HepG2 (cell line): ENCODE data around the gene AUNIP. TPM values are rescaled to one million over a fixed set of nuclear protein-coding genes. Genes with fewer than 3 reads are reported as not detected.

ENCODE experiments used
- ATAC-seq: fragments of 200-7000 bp; cut with Tn5 transposase; 3 replicates; pipeline ENCODE4 v1.9.1; 2020; ENCODE audit warnings: mild to moderate bottlenecking, moderate library complexity
- BruUV-seq: library from RNA; stranded (reverse); fragments of 400-500 nt; replicated peaks from 2 replicates; lab custom pipeline; 2021; lab: Mats Ljungman, UMichigan
- CTCF ChIA-PET: fragments of 300-600 bp; formaldehyde crosslinking; extraction: SDS; loops from one replicate; lab custom pipeline; 2021; ENCODE audit warnings: low total read pairs, inconsistent platforms, low intra/inter-chr PET ratio; lab: Yijun Ruan, JAX
- POLR2A ChIA-PET: fragments of 350-600 bp; sonication (Branson Sonifier 250); formaldehyde crosslinking; loops from one replicate; lab custom pipeline; 2020; ENCODE audit warnings: antibody characterized with exemption, inconsistent platforms; lab: Yijun Ruan, JAX
- DNase-seq: peaks from one replicate; pipeline ENCODE4 v3.0.0-alpha.2; 2015; ENCODE audit warnings: low spot score
- FAIRE-seq: peaks from 3 replicates; lab custom pipeline; 2011; peaks lifted over from hg19 to GRCh38; lab: Jason Lieb, UNC
- H2AFZ ChIP-seq: one replicate; pipeline ENCODE4 v1.6.1; 2011; ENCODE audit warnings: low read length, inconsistent platforms
- H3K27ac ChIP-seq: fragments of 300-600 bp; 3 replicates; pipeline ENCODE4 v1.8.0; 2011; ENCODE audit warnings: mixed run types, mild to moderate bottlenecking, mixed read lengths, low read length, inconsistent platforms; ENCODE audit not compliant: insufficient read depth; ENCODE audit errors: extremely low read length
- H3K27me3 ChIP-seq, 2 experiments: fragments of 200-600 bp in 1 of 2; 2 replicates in 1 of 2; 3 replicates in 1 of 2; pipeline versions ENCODE4 v1.6.0 to v1.8.0; 2011; ENCODE audit warnings: low read length in 2 of 2, mild to moderate bottlenecking in 2 of 2, moderate library complexity in 2 of 2, inconsistent platforms in 1 of 2; ENCODE audit not compliant: insufficient read depth in 2 of 2, control insufficient read depth in 1 of 2
- H3K36me3 ChIP-seq, 2 experiments: fragments of 200-600 bp in 1 of 2; replicated peaks in 1 of 2; 2 replicates in 1 of 2; 3 replicates in 1 of 2; pipeline versions ENCODE4 v1.5.1 to v1.8.0; 2011; ENCODE audit warnings: low read length in 2 of 2, inconsistent platforms in 1 of 2; ENCODE audit not compliant: insufficient read depth in 2 of 2, control insufficient read depth in 1 of 2
- H3K4me1 ChIP-seq: 2 replicates; pipeline ENCODE4 v1.5.1; 2012; ENCODE audit warnings: low read length, inconsistent platforms; ENCODE audit not compliant: insufficient read depth
- H3K4me2 ChIP-seq: 2 replicates; pipeline ENCODE4 v1.6.0; 2011; ENCODE audit warnings: low read depth, low read length, inconsistent platforms
- H3K4me3 ChIP-seq, 3 experiments: fragments of 200-600 bp in 1 of 3; sonication (generic), shearing (Covaris generic) in 1 of 3; replicated peaks in 1 of 3; 2 replicates each; pipeline ENCODE4 v1.5.1; 2011 to 2016; ENCODE audit warnings: low read length in 3 of 3, inconsistent platforms in 2 of 3, low read depth in 2 of 3, mild to moderate bottlenecking in 2 of 3, control low read depth in 1 of 3, mixed read lengths in 1 of 3; ENCODE audit not compliant: insufficient read depth in 1 of 3
- H3K79me2 ChIP-seq: one replicate; pipeline ENCODE4 v1.6.1; 2011; ENCODE audit warnings: low read length, inconsistent platforms; ENCODE audit not compliant: insufficient read depth
- H3K9ac ChIP-seq: 2 replicates; pipeline ENCODE4 v1.6.0; 2011; ENCODE audit warnings: mild to moderate bottlenecking, low read depth, low read length, inconsistent platforms; ENCODE audit not compliant: insufficient read depth
- H3K9me3 ChIP-seq: 2 replicates; pipeline ENCODE4 v1.5.1; 2012; ENCODE audit warnings: mild to moderate bottlenecking, low read length
- H4K20me1 ChIP-seq: 2 replicates; pipeline ENCODE4 v1.6.0; 2011; ENCODE audit warnings: inconsistent platforms, mild to moderate bottlenecking, low read length, moderate library complexity; ENCODE audit not compliant: insufficient read depth
- BCL6 ChIP-seq: IDR thresholded peaks from 2 replicates; pipeline ENCODE4 v1.6.1; 2016; ENCODE audit warnings: missing genetic modification reagents, missing compliant biosample characterization
- GATAD1 ChIP-seq: IDR thresholded peaks from 2 replicates; pipeline ENCODE4 v1.6.1; 2016; ENCODE audit warnings: missing genetic modification reagents, missing compliant biosample characterization
- ISX ChIP-seq: sonication (generic); formaldehyde crosslinking; conservative IDR thresholded peaks from 2 replicates; pipeline ENCODE4 v1.5.0; 2020; ENCODE audit warnings: missing genetic modification reagents
- KLF13 ChIP-seq: sonication (generic); formaldehyde crosslinking; IDR thresholded peaks from 2 replicates; pipeline ENCODE4 v1.4.0; 2020; ENCODE audit warnings: mild to moderate bottlenecking, missing genetic modification reagents
- LCORL ChIP-seq, 2 experiments: fragments of 450-650 bp in 1 of 2; sonication (generic) in 1 of 2; formaldehyde crosslinking in 1 of 2; IDR thresholded peaks; 2 replicates each; pipeline versions ENCODE4 v1.5.0 to v1.6.1; 2017 to 2020; ENCODE audit warnings: antibody characterized with exemption in 1 of 2, missing genetic modification reagents in 1 of 2
- MIER2 ChIP-seq: IDR thresholded peaks from 2 replicates; pipeline ENCODE4 v1.6.1; 2016; ENCODE audit warnings: missing biosample characterization, missing genetic modification reagents
- MZF1 ChIP-seq: sonication (generic); formaldehyde crosslinking; IDR thresholded peaks from 2 replicates; pipeline ENCODE4 v1.8.1; 2023; ENCODE audit warnings: mild to moderate bottlenecking, missing genetic modification reagents, borderline replicate concordance
- NFKB2 ChIP-seq: sonication (generic); formaldehyde crosslinking; IDR thresholded peaks from 2 replicates; pipeline ENCODE4 v1.4.0; 2020; ENCODE audit warnings: missing genetic modification reagents, borderline replicate concordance
- NFYC ChIP-seq: IDR thresholded peaks from 2 replicates; pipeline ENCODE4 v1.6.1; 2016; ENCODE audit warnings: missing genetic modification reagents, missing compliant biosample characterization
- RBAK ChIP-seq: sonication (generic); formaldehyde crosslinking; IDR thresholded peaks from 2 replicates; pipeline ENCODE4 v1.5.1; 2020; ENCODE audit warnings: mild to moderate bottlenecking, missing genetic modification reagents
- SMAD1 ChIP-seq: sonication (generic); formaldehyde crosslinking; IDR thresholded peaks from 2 replicates; pipeline ENCODE4 v1.4.0; 2020; ENCODE audit warnings: missing genetic modification reagents, low read depth, mild to moderate bottlenecking, borderline replicate concordance
- SYNCRIP ChIP-seq: fragments of 200-400 bp; formaldehyde crosslinking; IDR thresholded peaks from 2 replicates; pipeline ENCODE4 v1.6.1; 2018; ENCODE audit warnings: mild to moderate bottlenecking, low read depth, low read length; ENCODE audit not compliant: insufficient read depth
- TAF1 ChIP-seq: sonication (generic); formaldehyde crosslinking; IDR thresholded peaks from 2 replicates; pipeline ENCODE4 v1.4.0; 2020; ENCODE audit warnings: missing genetic modification reagents
- ZNF460 ChIP-seq: sonication (generic); formaldehyde crosslinking; IDR thresholded peaks from 2 replicates; pipeline ENCODE4 v1.5.1; 2020; ENCODE audit warnings: missing genetic modification reagents, mild to moderate bottlenecking, borderline replicate concordance
- ZNF484 ChIP-seq: sonication (generic); formaldehyde crosslinking; IDR thresholded peaks from 2 replicates; pipeline ENCODE4 v1.5.1; 2020; ENCODE audit warnings: mild to moderate bottlenecking, low read depth, missing genetic modification reagents, borderline replicate concordance
- ZNF607 ChIP-seq: sonication (generic); formaldehyde crosslinking; IDR thresholded peaks from 2 replicates; pipeline ENCODE4 v1.5.1; 2020; ENCODE audit warnings: missing genetic modification reagents, mild to moderate bottlenecking, borderline replicate concordance
- ZNF614 ChIP-seq: IDR thresholded peaks from 2 replicates; pipeline ENCODE4 v1.6.1; 2018; ENCODE audit warnings: missing biosample characterization, missing genetic modification reagents, inconsistent platforms, borderline replicate concordance
- ZNF652 ChIP-seq: IDR thresholded peaks from 2 replicates; pipeline ENCODE4 v1.6.1; 2016; ENCODE audit warnings: low read depth, borderline replicate concordance
- WGBS: methylation state at CpG from one replicate; pipeline ENCODE4 v1.1.6; 2017; ENCODE audit warnings: low lambda C conversion rate; 5-methylcytosine and 5-hydroxymethylcytosine counted together
- in situ Hi-C: cut with HindIII; loops from 2 replicates; pipeline ENCODE4 v1.10.0; 2017; ENCODE audit warnings: low pct_unique_long_range_greater_than_20kb; ENCODE audit not compliant: extremely low pct_ligation_motif_present
- intact Hi-C: fragments of 100-400 bp; cut with micrococcal nuclease; formaldehyde crosslinking; loops from one replicate; pipeline ENCODE4 v1.10.0; 2022; ENCODE audit not compliant: unreplicated experiment
- polyA plus RNA-seq, 8 experiments: library from polyadenylated mRNA; depleted of rRNA in 3 of 8; stranded (reverse) in 7 of 8; unstranded in 1 of 8; fragments of >200 nt; fragmentation: Illumina TruSeq in 4 of 8; extraction: Trizol in 4 of 8; gene quantifications; 2 replicates each; pipeline versions ENCODE4 v1.2.1 to v1.2.3, GENCODE V29; 2011 to 2016; ENCODE audit warnings: low read depth in 4 of 8, missing spikeins in 1 of 8, mixed read lengths in 1 of 8; ENCODE audit not compliant: insufficient read depth in 1 of 8
- total RNA-seq, 5 experiments: library from RNA; depleted of rRNA; stranded (reverse); fragments of >200 nt; fragmentation: Illumina TruSeq; extraction: Trizol; gene quantifications; 2 replicates each; pipeline ENCODE4 v1.2.3, GENCODE V29; 2016; ENCODE audit warnings: low read depth in 1 of 5
- TF ChIP-seq, protein P1 (sequence below): sonication (generic); formaldehyde crosslinking; IDR thresholded peaks from 2 replicates; pipeline ENCODE4 v1.4.0; 2020; ENCODE audit warnings: missing genetic modification reagents
- TF ChIP-seq, protein P2 (sequence below): sonication (generic); formaldehyde crosslinking; IDR thresholded peaks from 2 replicates; pipeline ENCODE4 v1.5.1; 2020; ENCODE audit warnings: missing genetic modification reagents, mild to moderate bottlenecking, borderline replicate concordance

The AUNIP gene
- total and polyA plus RNA-seq, 2 of the 13 experiments (the other 11 are each of a cell fraction or from before 2014, with no cell fraction given): 3.8 to 12.3 TPM

DNA sequence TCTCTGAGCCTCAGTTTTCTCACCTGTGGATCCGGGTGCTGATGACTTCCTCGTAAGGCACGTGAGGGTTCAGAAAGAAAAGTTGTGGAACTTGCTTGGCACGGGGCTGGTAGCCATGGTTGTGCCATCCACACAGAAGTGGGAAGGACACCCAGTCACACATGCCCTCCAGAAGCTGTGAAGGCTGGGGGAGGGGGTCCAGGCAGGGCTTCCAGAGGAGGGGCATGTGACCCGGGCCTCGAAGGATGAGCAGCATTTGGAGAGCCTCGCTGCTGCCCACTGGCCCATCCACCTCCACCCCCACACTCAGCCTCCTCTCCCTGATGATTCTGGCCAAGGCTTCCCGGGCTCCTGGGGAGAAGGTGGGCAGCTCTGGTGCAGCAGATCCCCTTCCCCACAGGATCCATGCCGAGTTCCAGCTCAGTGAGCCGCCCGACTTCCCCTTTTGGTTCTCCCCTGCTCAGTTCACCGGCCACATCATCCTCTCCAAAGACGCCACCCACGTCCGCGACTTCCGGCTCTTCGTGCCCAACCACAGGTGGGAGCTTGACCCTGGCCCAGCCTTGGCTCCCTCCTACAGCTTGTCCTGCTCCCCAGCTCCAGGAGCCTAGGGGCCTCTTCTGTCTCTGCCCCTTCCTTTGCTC lies 49.9 kb downstream of the AUNIP start:
- no TSS peak for BruUV-seq
- TF ChIP-seq, protein P1, sequence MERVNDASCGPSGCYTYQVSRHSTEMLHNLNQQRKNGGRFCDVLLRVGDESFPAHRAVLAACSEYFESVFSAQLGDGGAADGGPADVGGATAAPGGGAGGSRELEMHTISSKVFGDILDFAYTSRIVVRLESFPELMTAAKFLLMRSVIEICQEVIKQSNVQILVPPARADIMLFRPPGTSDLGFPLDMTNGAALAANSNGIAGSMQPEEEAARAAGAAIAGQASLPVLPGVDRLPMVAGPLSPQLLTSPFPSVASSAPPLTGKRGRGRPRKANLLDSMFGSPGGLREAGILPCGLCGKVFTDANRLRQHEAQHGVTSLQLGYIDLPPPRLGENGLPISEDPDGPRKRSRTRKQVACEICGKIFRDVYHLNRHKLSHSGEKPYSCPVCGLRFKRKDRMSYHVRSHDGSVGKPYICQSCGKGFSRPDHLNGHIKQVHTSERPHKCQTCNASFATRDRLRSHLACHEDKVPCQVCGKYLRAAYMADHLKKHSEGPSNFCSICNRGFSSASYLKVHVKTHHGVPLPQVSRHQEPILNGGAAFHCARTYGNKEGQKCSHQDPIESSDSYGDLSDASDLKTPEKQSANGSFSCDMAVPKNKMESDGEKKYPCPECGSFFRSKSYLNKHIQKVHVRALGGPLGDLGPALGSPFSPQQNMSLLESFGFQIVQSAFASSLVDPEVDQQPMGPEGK: no peak
- no peak for TF ChIP-seq ZNF652
- no peak for TF ChIP-seq TAF1 (CRISPR knock-in tag)
- TF ChIP-seq ZNF484 (CRISPR knock-in tag): no peak
- TF ChIP-seq ZNF614 (CRISPR knock-in tag): no peak
- TF ChIP-seq ZNF460 (CRISPR knock-in tag): no peak
- TF ChIP-seq RBAK (CRISPR knock-in tag): no peak
- no peak for TF ChIP-seq MIER2 (CRISPR knock-in tag)
- no peak for TF ChIP-seq SYNCRIP
- TF ChIP-seq ZNF607 (CRISPR knock-in tag): no peak
- no peak for TF ChIP-seq KLF13
- TF ChIP-seq, protein P2, sequence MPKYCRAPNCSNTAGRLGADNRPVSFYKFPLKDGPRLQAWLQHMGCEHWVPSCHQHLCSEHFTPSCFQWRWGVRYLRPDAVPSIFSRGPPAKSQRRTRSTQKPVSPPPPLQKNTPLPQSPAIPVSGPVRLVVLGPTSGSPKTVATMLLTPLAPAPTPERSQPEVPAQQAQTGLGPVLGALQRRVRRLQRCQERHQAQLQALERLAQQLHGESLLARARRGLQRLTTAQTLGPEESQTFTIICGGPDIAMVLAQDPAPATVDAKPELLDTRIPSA: no peak
- TF ChIP-seq MZF1: no peak
- no peak for TF ChIP-seq ISX (CRISPR knock-in tag)
- TF ChIP-seq NFYC (CRISPR knock-in tag): no peak
- no peak for TF ChIP-seq BCL6
- TF ChIP-seq NFKB2: no peak
- TF ChIP-seq SMAD1: no peak
- no peak for TF ChIP-seq GATAD1 (CRISPR knock-in tag)
- TF ChIP-seq LCORL (IDR thresholded peaks at IDR 0.05): no peak
- TF ChIP-seq LCORL (CRISPR knock-in tag; IDR thresholded peaks at IDR 0.05): no peak
- H3K27me3 ChIP-seq: no peaks in the 10 kb centered on the region
- WGBS: 88% methylated on average over 15 of the region's 18 CpGs
- no peaks in the 10 kb centered on the region for H3K36me3 ChIP-seq
- H3K4me3 ChIP-seq: no peak overlapping the region
- no peaks in the 10 kb centered on the region for H3K9me3 ChIP-seq
- DNase-seq (no peak), ATAC-seq (no peak), FAIRE-seq (no peak)
- ChIA-PET CTCF (no interaction called here), POLR2A (interaction anchor here (2.5 kb wide), 1 partner anchor 10 kb away, joined by 10 read pairs; the partner anchor contains the start of gene MTFR1L)
- H4K20me1 ChIP-seq: no peaks in the 10 kb centered on the region
- no peak overlapping the region for H2AFZ ChIP-seq
- in situ Hi-C loops: loop anchor here (25.0 kb wide), 1 partner anchor 197 kb away; the partner anchor contains the start of gene MAN1C1
- H3K79me2 ChIP-seq: no peaks in the 10 kb centered on the region
- no peak overlapping the region for H3K9ac ChIP-seq
- no peaks in the 10 kb centered on the region for H3K4me1 ChIP-seq
- H3K27ac ChIP-seq: no peak overlapping the region
- H3K4me2 ChIP-seq: no peak overlapping the region
- intact Hi-C loops: no loop called here
